Type B pancreatic cell (in vitro differentiated cells): ENCODE results near the gene EPHA3. TPM values are rescaled to one million over a fixed set of nuclear protein-coding genes. Genes with fewer than 3 reads are reported as not detected.

Experiments used
- DNase-seq: peaks from one replicate; pipeline ENCODE4 v3.0.0; 2021; ENCODE audit warnings: mixed read lengths; ENCODE audit not compliant: unreplicated experiment; ENCODE audit errors: extremely low spot score
- H3K27ac Mint-ChIP-seq: 2 replicates; pipeline ENCODE4 v1.8.0; 2021; ENCODE audit warnings: mild to moderate bottlenecking, mixed read lengths
- H3K27me3 Mint-ChIP-seq: 2 replicates; pipeline ENCODE4 v1.8.0; 2021; ENCODE audit warnings: mixed read lengths
- H3K36me3 Mint-ChIP-seq: 2 replicates; pipeline ENCODE4 v1.8.0; 2021; ENCODE audit warnings: mixed read lengths
- H3K4me1 Mint-ChIP-seq: one replicate; pipeline ENCODE4 v1.8.0; 2021; ENCODE audit warnings: mixed read lengths; ENCODE audit not compliant: unreplicated experiment
- H3K4me3 Mint-ChIP-seq: 2 replicates; pipeline ENCODE4 v1.8.0; 2021; ENCODE audit warnings: mild to moderate bottlenecking, mixed read lengths
- H3K9me3 Mint-ChIP-seq: 2 replicates; pipeline ENCODE4 v1.8.0; 2021; ENCODE audit warnings: mixed read lengths
- CTCF ChIP-seq: fragments of 200-600 bp; sonication (generic); conservative IDR thresholded peaks from 2 replicates; pipeline ENCODE4 v1.5.0; 2021; ENCODE audit warnings: antibody characterized with exemption, mild to moderate bottlenecking
- total RNA-seq: library from RNA; stranded (reverse); gene quantifications from 2 replicates; pipeline ENCODE4 v1.2.1, GENCODE V29; 2021; ENCODE audit warnings: low replicate concordance

EPHA3 gene
- total RNA-seq, 1 donor from 2014 or later: 30.3 TPM

GRCh38 chr3:89164774-89165173, 57.4 kb downstream of the EPHA3 start:
- Mint-ChIP-seq H3K36me3 (no peaks in the 10 kb centered on the region), H3K27ac (no peak overlapping the region), H3K9me3 (no peaks in the 10 kb centered on the region), H3K4me1 (peaks cover 21% of the 10 kb centered on the region), H3K27me3 (no peaks in the 10 kb centered on the region), H3K4me3 (no peak overlapping the region)
- no peak for TF ChIP-seq CTCF
- DNase-seq: no peak

GRCh38 chr3:89165636-89166263, 58.3 kb downstream of the EPHA3 start:
- Mint-ChIP-seq H3K9me3 (no peaks in the 10 kb centered on the region), H3K36me3 (no peaks in the 10 kb centered on the region), H3K27me3 (no peaks in the 10 kb centered on the region), H3K4me3 (no peak overlapping the region), H3K27ac (no peak overlapping the region), H3K4me1 (peaks cover 21% of the 10 kb centered on the region)
- no peak for DNase-seq
- TF ChIP-seq CTCF: no peak

DNA sequence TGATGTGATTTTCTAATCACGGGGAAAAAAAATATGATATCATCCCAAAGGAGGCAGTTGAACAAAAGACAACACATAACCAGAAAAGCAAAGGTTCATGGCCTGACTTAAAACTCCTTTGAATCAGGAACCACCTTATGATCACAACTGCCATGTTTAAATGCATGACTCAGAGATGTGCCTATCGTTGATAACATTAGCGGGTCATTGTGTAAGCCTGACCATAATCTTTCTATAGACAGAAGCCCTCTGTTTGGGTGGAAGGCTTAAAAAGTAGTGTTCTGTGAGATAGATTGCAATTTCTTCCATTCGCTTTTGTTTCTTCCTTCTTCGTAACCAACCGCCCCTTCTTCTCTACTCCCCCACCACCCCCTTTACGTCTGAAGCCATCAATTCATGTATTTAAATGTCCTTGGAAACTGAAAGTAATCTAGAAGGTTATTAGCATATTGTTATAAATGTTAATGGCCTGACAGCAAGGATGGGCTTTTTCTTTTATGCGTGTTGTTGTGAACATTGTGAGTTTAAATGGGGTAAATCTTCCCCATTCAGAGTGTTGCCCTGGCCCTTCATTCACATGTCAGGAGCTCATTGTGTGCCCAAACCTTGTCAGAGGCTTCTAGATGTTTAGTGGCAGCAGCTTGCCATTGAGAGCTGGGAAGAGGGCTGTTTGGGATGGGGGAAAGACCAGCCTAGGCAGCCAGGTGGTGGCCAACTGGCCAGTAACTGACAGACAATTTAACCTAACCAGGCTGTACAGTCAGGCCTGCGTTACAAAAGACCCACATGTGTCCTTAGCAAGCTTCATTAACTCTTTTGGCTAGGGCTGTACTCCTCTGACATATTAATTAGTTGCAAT, 64.5 kb downstream of the EPHA3 start:
- Mint-ChIP-seq H3K9me3 (no peaks in the 10 kb centered on the region), H3K27me3 (no peaks in the 10 kb centered on the region), H3K27ac (no peak overlapping the region), H3K36me3 (no peaks in the 10 kb centered on the region), H3K4me1 (peaks cover 8% of the 10 kb centered on the region), H3K4me3 (no peak overlapping the region)
- TF ChIP-seq CTCF: no peak
- DNase-seq: no peak

- H3K4me1 Mint-ChIP-seq: no peaks in the 10 kb centered on the region
- H3K27me3 Mint-ChIP-seq: no peaks in the 10 kb centered on the region
- no peaks in the 10 kb centered on the region for H3K36me3 Mint-ChIP-seq
- H3K4me3 Mint-ChIP-seq: no peak overlapping the region
- H3K9me3 Mint-ChIP-seq: no peaks in the 10 kb centered on the region
- TF ChIP-seq CTCF: no peak
- DNase-seq: no peak
- H3K27ac Mint-ChIP-seq: no peak overlapping the region
Observed at GRCh38 chr3:89173546-89173945, 66.1 kb downstream of the EPHA3 start.

DNA sequence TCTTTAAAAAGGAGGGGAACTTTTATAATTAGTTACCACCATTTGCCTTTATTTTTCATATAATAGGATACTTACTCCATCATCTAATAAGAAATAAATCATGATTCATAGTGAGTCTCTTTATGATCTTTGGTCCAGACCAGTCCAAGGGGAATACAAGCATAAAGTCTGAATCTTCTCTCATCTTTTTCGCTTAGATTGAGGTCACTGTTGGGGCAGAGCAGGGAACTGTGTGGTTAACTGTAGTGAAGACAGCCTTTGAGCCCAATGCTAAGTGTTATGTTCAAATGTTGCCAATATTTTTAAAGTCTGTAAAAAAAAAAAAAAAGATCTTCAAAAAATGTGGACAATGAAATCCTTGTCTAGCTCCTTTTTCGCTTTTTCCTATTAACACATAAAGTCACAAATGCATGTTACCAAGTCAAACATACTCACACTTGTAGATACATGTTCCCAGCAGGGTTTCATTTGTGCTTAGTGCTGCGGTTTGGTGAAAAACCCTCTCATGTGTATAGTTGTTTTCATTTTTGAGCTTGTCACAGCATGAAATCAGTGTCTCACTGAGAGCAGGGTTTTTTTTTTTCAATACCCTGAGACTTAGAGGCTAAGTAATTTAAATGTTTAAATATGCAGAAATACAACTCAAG, 72.1 kb downstream of the EPHA3 start:
- no peaks in the 10 kb centered on the region for H3K36me3 Mint-ChIP-seq
- TF ChIP-seq CTCF: no peak
- no peak overlapping the region for H3K4me3 Mint-ChIP-seq
- DNase-seq: no peak
- H3K27ac Mint-ChIP-seq: peak overlapping the region; percentile 23
- H3K4me1 Mint-ChIP-seq: peaks cover 26% of the 10 kb centered on the region
- no peaks in the 10 kb centered on the region for H3K9me3 Mint-ChIP-seq
- H3K27me3 Mint-ChIP-seq: no peaks in the 10 kb centered on the region
